ENCODE data around the gene KLHDC9.

Gene KLHDC9

DNA sequence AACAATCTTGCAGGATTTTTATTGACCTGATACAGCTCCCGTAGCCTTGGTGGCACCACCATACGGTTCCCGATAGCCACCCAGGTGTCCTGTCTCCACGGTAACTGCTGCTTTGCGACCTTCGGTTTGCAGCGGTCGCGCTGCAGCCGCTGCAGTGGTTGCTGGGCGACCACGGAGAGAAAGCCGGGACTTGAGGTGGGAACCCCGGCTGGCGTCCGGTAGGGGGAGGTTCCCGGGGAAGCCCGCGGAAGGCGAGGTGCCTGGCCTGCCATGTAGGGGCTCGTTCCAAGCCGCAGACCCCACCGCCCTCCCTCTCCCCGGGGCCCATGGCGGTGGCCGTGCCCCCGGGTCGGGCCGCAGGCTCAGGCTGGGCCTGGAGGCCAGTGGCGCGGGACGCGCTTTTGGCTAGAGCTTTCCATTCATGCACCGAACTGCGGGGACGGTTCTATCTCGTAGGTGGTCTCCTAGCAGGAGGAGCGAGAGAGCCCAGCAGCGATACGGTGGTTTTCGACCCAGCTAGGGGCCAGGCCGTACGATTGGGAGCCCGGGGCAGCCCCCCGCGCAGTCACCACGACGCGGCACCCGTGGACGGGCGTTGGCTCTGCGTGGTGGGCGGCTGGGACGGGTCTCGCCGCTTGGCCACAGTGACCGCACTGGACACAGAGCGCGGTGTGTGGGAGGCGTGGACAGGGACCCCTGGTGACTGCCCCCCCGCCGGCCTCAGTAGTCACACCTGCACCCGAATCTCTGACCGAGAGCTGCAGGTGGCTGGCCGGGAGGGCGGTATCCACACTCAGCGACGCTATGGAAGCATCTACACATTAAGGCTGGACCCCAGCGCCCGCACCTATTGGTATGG lies at the start of gene KLHDC9:
Gene KLHDC9, plus strand, starts transcription at position 152 of the 859 bp plus-strand sequence. Its CDS starts 175 bp downstream, at position 327.
- peak; percentile 81 for DNase-seq (ENCODE audit: low read depth)
- TF ChIP-seq, protein P1, sequence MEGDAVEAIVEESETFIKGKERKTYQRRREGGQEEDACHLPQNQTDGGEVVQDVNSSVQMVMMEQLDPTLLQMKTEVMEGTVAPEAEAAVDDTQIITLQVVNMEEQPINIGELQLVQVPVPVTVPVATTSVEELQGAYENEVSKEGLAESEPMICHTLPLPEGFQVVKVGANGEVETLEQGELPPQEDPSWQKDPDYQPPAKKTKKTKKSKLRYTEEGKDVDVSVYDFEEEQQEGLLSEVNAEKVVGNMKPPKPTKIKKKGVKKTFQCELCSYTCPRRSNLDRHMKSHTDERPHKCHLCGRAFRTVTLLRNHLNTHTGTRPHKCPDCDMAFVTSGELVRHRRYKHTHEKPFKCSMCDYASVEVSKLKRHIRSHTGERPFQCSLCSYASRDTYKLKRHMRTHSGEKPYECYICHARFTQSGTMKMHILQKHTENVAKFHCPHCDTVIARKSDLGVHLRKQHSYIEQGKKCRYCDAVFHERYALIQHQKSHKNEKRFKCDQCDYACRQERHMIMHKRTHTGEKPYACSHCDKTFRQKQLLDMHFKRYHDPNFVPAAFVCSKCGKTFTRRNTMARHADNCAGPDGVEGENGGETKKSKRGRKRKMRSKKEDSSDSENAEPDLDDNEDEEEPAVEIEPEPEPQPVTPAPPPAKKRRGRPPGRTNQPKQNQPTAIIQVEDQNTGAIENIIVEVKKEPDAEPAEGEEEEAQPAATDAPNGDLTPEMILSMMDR (conservative IDR thresholded peaks at IDR 0.05; ENCODE audit: low read depth, low read length): peak; percentile 21
- peak within 1 kb of the TSS; percentile 69 for H3K4me3 ChIP-seq (ENCODE audit: low read depth, low read length)

DNA sequence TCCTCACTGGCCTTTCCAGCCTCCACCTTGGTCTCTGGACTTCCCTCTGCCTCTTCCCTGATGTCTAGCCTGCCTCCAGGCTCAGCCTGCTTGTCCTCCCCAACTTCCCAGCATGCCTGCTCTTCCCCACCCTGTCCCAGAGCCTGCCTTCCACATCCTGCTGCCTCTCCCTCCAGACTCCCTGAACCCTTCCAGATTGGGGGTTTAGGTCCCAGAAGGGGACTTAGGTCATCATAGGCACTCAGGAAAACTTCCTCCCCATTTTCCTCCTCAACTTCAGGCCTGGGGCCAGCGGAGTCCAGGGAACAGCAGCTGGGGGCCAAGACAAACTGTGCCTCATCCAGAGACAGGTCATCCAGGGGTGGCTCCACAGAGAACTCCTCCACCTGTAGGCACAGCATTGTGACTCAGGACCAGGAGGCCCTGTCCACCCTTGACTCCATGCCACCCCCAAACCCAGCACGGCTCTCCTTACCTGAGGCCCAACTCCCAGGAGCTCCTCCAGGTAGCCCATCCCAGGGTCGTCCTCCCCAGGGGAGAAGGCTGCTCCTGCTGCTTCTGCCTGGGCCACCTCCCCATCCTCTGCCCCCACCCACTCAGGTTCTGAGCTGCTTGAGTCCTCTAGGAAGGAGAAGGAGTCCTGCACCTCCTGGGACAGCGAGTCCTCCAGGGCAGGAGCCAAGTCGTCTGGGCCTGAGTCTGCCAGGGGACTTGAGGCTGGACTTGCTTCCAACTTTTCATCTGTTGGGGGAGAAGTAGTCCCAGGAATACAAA lies 49.0 kb upstream of the KLHDC9 start:
- no peak for DNase-seq (ENCODE audit: low read depth)
- H3K4me3 ChIP-seq (ENCODE audit: low read depth, low read length): no peak overlapping the region
- TF ChIP-seq, protein P1 (conservative IDR thresholded peaks at IDR 0.05; ENCODE audit: low read depth, low read length): no peak

- DNase-seq (ENCODE audit: low read depth): no peak
- TF ChIP-seq, protein P1 (conservative IDR thresholded peaks at IDR 0.05; ENCODE audit: low read depth, low read length): no peak
- H3K4me3 ChIP-seq (ENCODE audit: low read depth, low read length): no peak overlapping the region
Measured at GRCh38 chr1:161051219-161051618, 46.9 kb upstream of the KLHDC9 start.

DNA sequence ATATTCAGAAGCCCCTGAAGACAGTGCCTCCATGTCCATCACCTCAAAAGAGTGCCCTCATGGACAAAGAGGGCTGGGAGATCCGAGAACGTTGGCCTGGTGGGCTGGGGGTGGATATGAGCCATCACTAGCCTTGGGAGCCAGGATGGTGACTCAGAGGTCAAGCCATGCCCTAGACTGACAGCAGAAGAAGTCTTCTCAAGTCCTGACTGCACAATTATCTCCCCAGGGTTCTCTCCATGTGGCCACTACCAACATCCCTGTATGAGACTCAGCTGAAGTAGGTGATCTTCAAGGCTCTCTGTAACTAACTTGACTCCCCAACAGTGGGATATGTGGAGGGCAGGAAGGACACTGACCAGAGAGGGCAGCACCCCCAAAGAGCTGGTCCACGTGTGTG lies 45.3 kb upstream of the KLHDC9 start:
- TF ChIP-seq, protein P1 (conservative IDR thresholded peaks at IDR 0.05; ENCODE audit: low read depth, low read length): no peak
- peak; percentile 15 for DNase-seq (ENCODE audit: low read depth)
- H3K4me3 ChIP-seq (ENCODE audit: low read depth, low read length): no peak overlapping the region

DNA sequence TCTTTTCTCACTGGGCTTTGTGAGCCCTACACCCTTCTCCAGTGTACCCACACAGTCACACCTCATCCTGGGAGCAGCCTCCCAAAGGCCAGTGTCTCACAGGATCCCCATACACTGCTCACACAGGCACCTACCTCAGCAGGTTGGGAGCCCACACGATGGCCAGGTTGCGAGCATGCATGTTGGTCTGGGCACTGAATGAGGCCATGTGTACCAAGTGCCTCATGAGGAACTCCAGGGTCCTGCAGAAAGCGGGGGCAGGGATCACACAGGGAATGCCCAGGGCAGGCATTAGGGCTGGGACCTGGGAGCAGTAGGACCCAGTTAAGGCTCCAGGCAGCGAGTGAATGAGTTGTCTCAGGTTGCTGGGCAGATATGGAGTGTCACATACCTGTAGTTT lies 43.9 kb upstream of the KLHDC9 start:
- DNase-seq (ENCODE audit: low read depth): no peak
- no peak overlapping the region for H3K4me3 ChIP-seq (ENCODE audit: low read depth, low read length)
- TF ChIP-seq, protein P1 (conservative IDR thresholded peaks at IDR 0.05; ENCODE audit: low read depth, low read length): no peak

DNA sequence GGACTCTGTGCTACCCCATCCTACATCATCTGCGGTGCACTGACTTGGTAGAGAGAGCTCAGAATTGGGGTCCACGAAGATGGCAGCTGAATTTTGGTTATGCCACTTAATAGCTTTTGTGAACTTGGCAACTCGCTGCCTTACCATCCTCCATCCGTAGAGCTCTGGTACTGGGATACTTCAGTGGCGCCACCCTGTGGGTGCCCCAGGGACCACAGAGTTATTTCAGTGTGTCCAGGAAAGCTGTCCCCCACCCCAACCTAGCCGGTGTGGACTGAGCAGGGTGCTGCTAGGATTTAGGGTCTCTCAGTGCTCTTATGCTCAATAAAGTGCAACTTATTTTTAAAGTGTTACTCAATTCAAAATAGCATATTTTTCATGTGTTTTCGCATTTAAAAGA lies 43.4 kb upstream of the KLHDC9 start:
- DNase-seq (ENCODE audit: low read depth): no peak
- no peak overlapping the region for H3K4me3 ChIP-seq (ENCODE audit: low read depth, low read length)
- TF ChIP-seq, protein P1 (conservative IDR thresholded peaks at IDR 0.05; ENCODE audit: low read depth, low read length): peak; percentile 17

Data from choroid plexus epithelial cell (primary cell).